Activated naive CD4-positive, alpha-beta T cell treated with anti-CD3 and anti-CD28 coated beads, Interleukin-2, amount 50 U/mL, for 72 hours (primary cell): ENCODE measurements around the gene CACNA1D. TPM values are rescaled to one million over a fixed set of nuclear protein-coding genes. Genes with fewer than 3 reads are reported as not detected.
A peak's percentile ranks its signal among the peaks of the same experiment; 100 is the strongest.

Experiments used
- ATAC-seq, 2 donors: fragments of 150-1000 bp; cut with Tn5 transposase; 2 replicates each; pipeline ENCODE4 v1.10.0; 2021; ENCODE audit warnings: mild to moderate bottlenecking in 2 of 2, moderate library complexity in 2 of 2
- DNase-seq, 2 donors: peaks; one replicate each; pipeline ENCODE4 v3.0.0; 2021 to 2022; ENCODE audit warnings: low spot score in 2 of 2
- H3K27ac Mint-ChIP-seq, 2 donors: one replicate each; pipeline ENCODE4 v1.8.0; 2022; ENCODE audit warnings: mild to moderate bottlenecking in 2 of 2, mixed read lengths in 2 of 2
- H3K36me3 Mint-ChIP-seq, 2 donors: one replicate each; pipeline ENCODE4 v1.8.0; 2022; ENCODE audit warnings: mixed read lengths in 2 of 2
- H3K9me3 Mint-ChIP-seq, 2 donors: one replicate each; pipeline ENCODE4 v1.8.0; 2022; ENCODE audit warnings: mixed read lengths in 2 of 2
- total RNA-seq, 2 donors: library from RNA; stranded (reverse); gene quantifications; one replicate each; pipeline ENCODE4 v1.2.3, GENCODE V29; 2022

CACNA1D gene
- total RNA-seq, 2 donors from 2014 or later = 0.10 TPM; not detected in 1

GRCh38 chr3:53583161-53583690, 88.8 kb downstream of the CACNA1D start:
- Mint-ChIP-seq H3K27ac (no peak overlapping the region), H3K9me3 (no peaks in the 10 kb centered on the region), H3K36me3 (no peaks in the 10 kb centered on the region)
- no peak for DNase-seq
- no peak for ATAC-seq

- H3K27ac Mint-ChIP-seq = no peak overlapping the region
- no peaks in the 10 kb centered on the region for H3K36me3 Mint-ChIP-seq
- no peak for ATAC-seq
- H3K9me3 Mint-ChIP-seq = no peaks in the 10 kb centered on the region
- DNase-seq = no peak
Measured at GRCh38 chr3:53585049-53585448, 90.6 kb downstream of the CACNA1D start.

- Mint-ChIP-seq H3K36me3 (no peaks in the 10 kb centered on the region), H3K9me3 (no peaks in the 10 kb centered on the region), H3K27ac (no peak overlapping the region)
- DNase-seq (no peak), ATAC-seq (no peak)
Measured at GRCh38 chr3:53585627-53586026, 91.2 kb downstream of the CACNA1D start.

- no peak for ATAC-seq
- DNase-seq = no peak
- Mint-ChIP-seq H3K27ac (no peak overlapping the region), H3K36me3 (no peaks in the 10 kb centered on the region), H3K9me3 (no peaks in the 10 kb centered on the region)
Measured at GRCh38 chr3:53588122-53588521, 93.7 kb downstream of the CACNA1D start.

GRCh38 chr3:53589201-53589600, 94.8 kb downstream of the CACNA1D start:
- no peak for ATAC-seq
- Mint-ChIP-seq H3K27ac (no peak overlapping the region), H3K36me3 (no peaks in the 10 kb centered on the region), H3K9me3 (no peaks in the 10 kb centered on the region)
- DNase-seq = no peak

GRCh38 chr3:53589806-53590205, 95.4 kb downstream of the CACNA1D start:
- Mint-ChIP-seq H3K9me3 (no peaks in the 10 kb centered on the region), H3K27ac (peak overlapping the region; percentile 10 to 65), H3K36me3 (no peaks in the 10 kb centered on the region)
- DNase-seq (no peak), ATAC-seq (no peak)

- Mint-ChIP-seq H3K27ac (no peak overlapping the region), H3K9me3 (no peaks in the 10 kb centered on the region), H3K36me3 (no peaks in the 10 kb centered on the region)
- DNase-seq (no peak), ATAC-seq (no peak)
Measured at GRCh38 chr3:53590606-53591005, 96.2 kb downstream of the CACNA1D start.

- Mint-ChIP-seq H3K9me3 (no peaks in the 10 kb centered on the region), H3K36me3 (no peaks in the 10 kb centered on the region), H3K27ac (no peak overlapping the region)
- DNase-seq (no peak), ATAC-seq (no peak)
Measured at GRCh38 chr3:53591646-53592045, 97.2 kb downstream of the CACNA1D start.

- H3K9me3 Mint-ChIP-seq = no peaks in the 10 kb centered on the region
- ATAC-seq (no peak), DNase-seq (no peak)
- no peak overlapping the region for H3K27ac Mint-ChIP-seq
- no peaks in the 10 kb centered on the region for H3K36me3 Mint-ChIP-seq
Measured at GRCh38 chr3:53592862-53593261, 98.5 kb downstream of the CACNA1D start.

GRCh38 chr3:53593611-53594010, 99.2 kb downstream of the CACNA1D start:
- ATAC-seq = no peak
- DNase-seq = no peak
- Mint-ChIP-seq H3K9me3 (no peaks in the 10 kb centered on the region), H3K36me3 (no peaks in the 10 kb centered on the region), H3K27ac (no peak overlapping the region)

- Mint-ChIP-seq H3K27ac (no peak overlapping the region), H3K36me3 (no peaks in the 10 kb centered on the region), H3K9me3 (no peaks in the 10 kb centered on the region)
- ATAC-seq = no peak
- DNase-seq = no peak
Measured at GRCh38 chr3:53594276-53594675, 99.9 kb downstream of the CACNA1D start.

- Mint-ChIP-seq H3K9me3 (no peaks in the 10 kb centered on the region), H3K36me3 (no peaks in the 10 kb centered on the region), H3K27ac (no peak overlapping the region)
- ATAC-seq = no peak
- DNase-seq = no peak
Measured at GRCh38 chr3:53595660-53596059, 101.2 kb downstream of the CACNA1D start.

- Mint-ChIP-seq H3K9me3 (no peaks in the 10 kb centered on the region), H3K27ac (no peak overlapping the region), H3K36me3 (no peaks in the 10 kb centered on the region)
- DNase-seq (no peak), ATAC-seq (no peak)
Measured at GRCh38 chr3:53597136-53597915, 102.9 kb downstream of the CACNA1D start.

- Mint-ChIP-seq H3K36me3 (no peaks in the 10 kb centered on the region), H3K27ac (no peak overlapping the region), H3K9me3 (no peaks in the 10 kb centered on the region)
- DNase-seq (no peak), ATAC-seq (no peak)
Measured at GRCh38 chr3:53599771-53600170, 105.4 kb downstream of the CACNA1D start.

- DNase-seq (no peak), ATAC-seq (no peak)
- Mint-ChIP-seq H3K9me3 (peaks cover 0 to 6% of the 10 kb centered on the region in 2 donors), H3K36me3 (no peaks in the 10 kb centered on the region), H3K27ac (no peak overlapping the region)
Measured at GRCh38 chr3:53602866-53603265, 108.5 kb downstream of the CACNA1D start.

GRCh38 chr3:53604232-53604631, 109.8 kb downstream of the CACNA1D start:
- ATAC-seq (no peak), DNase-seq (no peak)
- Mint-ChIP-seq H3K27ac (no peak overlapping the region), H3K9me3 (peaks cover 0 to 6% of the 10 kb centered on the region in 2 donors), H3K36me3 (no peaks in the 10 kb centered on the region)

GRCh38 chr3:53606793-53607192, 112.4 kb downstream of the CACNA1D start:
- DNase-seq (no peak), ATAC-seq (no peak)
- H3K36me3 Mint-ChIP-seq = no peaks in the 10 kb centered on the region
- H3K9me3 Mint-ChIP-seq = peaks cover 0 to 6% of the 10 kb centered on the region in 2 donors
- no peak overlapping the region for H3K27ac Mint-ChIP-seq

GRCh38 chr3:53612508-53612907, 118.1 kb downstream of the CACNA1D start:
- Mint-ChIP-seq H3K27ac (no peak overlapping the region), H3K9me3 (no peaks in the 10 kb centered on the region), H3K36me3 (no peaks in the 10 kb centered on the region)
- no peak for ATAC-seq
- DNase-seq = no peak
